GM12801 (cell line): ENCODE measurements around the gene PDC.

Experiments
- TF ChIP-seq, protein P1 (sequence below): IDR thresholded peaks from one replicate; pipeline ENCODE4 v1.5.1; 2011; ENCODE audit warnings: control low read depth; ENCODE audit not compliant: insufficient read length; ENCODE audit errors: extremely low read depth

The PDC gene

GRCh38 chr1:186403632-186404031 lies 57.3 kb downstream of the PDC start:
- TF ChIP-seq, protein P1, sequence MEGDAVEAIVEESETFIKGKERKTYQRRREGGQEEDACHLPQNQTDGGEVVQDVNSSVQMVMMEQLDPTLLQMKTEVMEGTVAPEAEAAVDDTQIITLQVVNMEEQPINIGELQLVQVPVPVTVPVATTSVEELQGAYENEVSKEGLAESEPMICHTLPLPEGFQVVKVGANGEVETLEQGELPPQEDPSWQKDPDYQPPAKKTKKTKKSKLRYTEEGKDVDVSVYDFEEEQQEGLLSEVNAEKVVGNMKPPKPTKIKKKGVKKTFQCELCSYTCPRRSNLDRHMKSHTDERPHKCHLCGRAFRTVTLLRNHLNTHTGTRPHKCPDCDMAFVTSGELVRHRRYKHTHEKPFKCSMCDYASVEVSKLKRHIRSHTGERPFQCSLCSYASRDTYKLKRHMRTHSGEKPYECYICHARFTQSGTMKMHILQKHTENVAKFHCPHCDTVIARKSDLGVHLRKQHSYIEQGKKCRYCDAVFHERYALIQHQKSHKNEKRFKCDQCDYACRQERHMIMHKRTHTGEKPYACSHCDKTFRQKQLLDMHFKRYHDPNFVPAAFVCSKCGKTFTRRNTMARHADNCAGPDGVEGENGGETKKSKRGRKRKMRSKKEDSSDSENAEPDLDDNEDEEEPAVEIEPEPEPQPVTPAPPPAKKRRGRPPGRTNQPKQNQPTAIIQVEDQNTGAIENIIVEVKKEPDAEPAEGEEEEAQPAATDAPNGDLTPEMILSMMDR: no peak
